ENCODE measurements around the gene RAB2B. TPM values are rescaled to one million over a fixed set of nuclear protein-coding genes. Genes with fewer than 3 reads are reported as not detected.
"Not testable (repeated sequence)": the region's sequence is repeated elsewhere in the genome, so short reads cannot be mapped to it uniquely, and the experiment has no call there.

RAB2B gene
- total RNA-seq, 1 donor from 2014 or later, result 16.9 TPM

DNA sequence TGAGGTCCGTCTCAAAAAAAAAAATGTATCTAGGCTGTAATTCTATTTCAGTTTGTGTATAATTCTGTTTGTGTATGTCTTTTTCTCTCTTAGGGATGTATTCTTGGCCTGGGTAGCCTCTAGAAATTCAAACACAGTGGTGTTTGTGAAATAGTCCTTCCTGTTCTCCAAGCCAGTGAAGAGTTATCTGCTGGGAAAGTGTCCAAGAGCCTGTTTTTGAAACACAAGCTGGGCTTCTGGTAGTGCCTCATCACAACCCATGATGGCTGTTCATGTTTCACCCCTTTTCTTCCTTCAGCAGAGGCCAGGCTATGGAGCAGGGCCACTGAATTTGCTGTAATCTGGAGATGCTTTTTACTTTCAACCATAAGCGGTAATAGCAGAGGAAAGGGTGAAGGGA is 19.7 kb upstream of the RAB2B start:
- intact Hi-C loops (cut with DNase I), result no loop called here
- no peak for DNase-seq
- ATAC-seq (ENCODE audit: poor library complexity), result no peak

DNA sequence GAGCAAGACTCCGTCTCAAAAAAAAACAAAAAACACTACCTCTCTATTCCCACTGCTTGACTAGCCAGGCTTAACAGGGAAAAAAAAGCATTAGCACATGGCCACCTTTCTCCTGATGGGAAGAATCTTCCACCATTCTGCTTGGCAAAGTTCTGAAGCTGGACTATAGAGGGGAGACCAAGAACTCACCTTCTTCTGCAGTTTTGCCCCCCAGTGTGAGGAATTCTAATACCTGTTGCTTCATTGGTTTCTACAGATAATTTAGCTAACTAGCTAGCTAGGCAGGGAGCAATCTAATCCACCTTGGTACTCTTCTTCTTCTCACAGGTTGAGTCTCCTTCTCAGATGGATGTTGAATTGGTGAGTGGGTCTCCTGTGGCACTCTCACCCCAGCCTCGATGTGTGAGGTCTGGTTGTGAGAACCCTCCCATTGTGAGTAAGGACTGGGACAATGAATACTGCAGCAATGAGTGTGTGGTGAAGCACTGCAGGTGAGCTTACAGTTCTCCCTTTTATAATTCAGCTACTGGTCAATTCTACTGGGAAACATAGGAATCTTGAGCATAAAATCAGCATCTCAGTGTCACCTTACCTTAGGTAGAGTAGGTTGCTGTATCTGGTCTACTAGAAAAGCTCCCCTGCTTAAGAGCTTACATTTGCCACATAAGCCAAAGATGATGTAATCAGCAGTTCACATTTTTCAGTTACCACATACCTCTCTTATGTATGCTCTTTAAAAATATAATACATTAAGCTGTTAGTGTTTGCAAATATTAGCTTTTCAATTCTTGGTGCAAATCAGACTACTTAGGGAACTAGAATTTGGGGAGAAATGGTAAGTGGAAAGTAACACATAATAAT is 18.4 kb upstream of the RAB2B start:
- DNase-seq, result no peak
- ATAC-seq (ENCODE audit: poor library complexity), result no peak

DNA sequence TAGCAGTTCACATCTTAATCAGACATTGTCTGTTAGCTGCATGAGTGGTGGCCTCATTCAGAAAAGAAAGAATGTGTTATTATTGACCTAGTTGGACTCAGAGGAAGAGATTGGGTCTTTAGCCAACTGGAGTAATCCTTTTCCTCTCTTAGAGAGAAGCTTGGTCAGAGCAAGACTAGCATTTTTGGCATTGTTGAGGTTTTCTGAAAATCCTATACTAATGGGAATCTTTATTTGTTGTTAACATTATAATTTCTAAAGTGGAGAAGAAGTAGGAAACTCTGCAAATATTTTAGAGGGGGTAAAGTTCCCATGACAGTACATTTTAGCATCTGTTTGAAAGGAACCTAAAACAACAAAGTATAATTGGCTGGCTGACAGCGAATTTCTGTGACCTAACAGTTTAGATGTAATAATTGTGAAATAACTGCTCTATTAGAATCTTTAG is 9.9 kb upstream of the RAB2B start:
- intact Hi-C loops (cut with DNase I), result no loop called here
- DNase-seq, result no peak
- no peak for ATAC-seq (ENCODE audit: poor library complexity)

More for the DNA sequence above, 18.4 kb upstream of the RAB2B start:
- intact Hi-C loops (cut with DNase I), result no loop called here

DNA sequence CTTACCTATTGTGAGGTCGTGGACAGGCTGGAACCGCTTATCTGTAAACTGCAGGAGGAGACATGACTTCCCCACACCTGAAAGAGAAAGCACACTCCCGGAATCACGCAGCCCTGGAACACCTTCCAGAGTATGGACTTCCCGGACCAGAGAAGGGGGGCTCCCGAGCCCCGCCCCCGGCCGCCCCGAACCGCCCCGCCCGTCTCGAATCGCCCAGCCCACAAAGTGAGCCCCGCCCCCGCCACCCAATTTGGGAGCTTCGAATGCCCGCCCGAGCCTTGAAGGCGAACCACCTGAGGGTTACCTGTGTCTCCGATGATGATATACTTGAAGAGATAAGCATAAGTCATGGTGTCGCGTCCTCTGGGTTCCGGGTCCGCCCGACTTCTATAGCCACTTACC is 235 bp downstream of the RAB2B start:
- intact Hi-C loops (cut with DNase I), result no loop called here
- DNase-seq, result peak; percentile 90
- ATAC-seq (ENCODE audit: poor library complexity), result peak; percentile 93

DNA sequence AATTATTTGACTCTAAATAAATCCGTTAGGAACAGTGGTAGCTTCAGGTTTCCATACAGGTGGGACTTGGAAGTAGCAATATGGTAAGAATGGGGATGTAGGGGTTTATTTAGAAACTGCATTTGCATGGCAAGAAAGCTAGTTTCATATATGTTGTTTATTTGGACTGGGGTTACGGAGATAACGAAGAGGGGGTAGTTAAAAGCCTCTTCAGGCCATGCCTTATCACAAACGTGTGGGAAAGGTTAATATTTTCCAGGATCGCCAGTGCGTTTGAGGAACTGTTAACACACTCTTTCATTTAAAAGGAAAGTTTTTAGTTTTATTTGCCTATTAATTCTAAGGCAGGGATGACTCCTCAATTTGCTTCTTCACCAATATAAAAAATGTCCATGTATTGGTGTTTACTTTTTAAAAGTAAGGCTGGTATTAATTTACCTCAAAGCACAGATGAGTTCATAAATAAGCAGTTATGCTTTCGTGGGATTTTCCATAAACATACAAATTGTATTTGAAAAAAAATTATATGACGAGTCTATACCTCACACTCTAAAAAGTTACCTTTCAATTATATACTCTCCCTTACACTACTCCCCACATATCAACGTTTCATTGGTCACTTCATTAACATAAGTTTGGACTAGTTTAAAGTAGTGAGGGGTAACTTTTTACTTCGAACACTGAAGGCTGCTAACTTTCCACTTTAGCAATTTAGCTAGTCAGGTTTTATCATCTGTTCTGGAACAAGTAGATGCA is 814 bp downstream of the RAB2B start:
- ATAC-seq (ENCODE audit: poor library complexity), result no peak
- no peak for DNase-seq
- intact Hi-C loops (cut with DNase I), result no loop called here

DNA sequence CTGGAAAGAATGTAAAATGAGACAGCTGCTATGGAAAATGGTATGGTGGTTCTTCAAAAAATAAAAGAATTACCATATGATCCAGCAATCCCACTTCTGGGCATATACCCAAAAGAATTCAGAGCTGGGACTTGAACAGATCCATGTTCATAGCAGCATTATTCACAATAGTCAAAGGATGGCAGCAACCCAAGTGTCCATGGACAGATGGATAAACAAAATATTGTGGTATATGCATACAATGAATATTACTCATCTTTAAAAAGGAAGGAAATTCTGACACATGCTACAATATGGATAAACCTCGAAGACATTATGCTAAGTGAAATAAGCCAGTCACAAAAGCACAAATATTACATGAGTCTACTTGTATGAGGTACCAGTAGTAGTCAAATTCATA is 9.1 kb downstream of the RAB2B start:
- intact Hi-C loops (cut with DNase I), result no loop called here
- DNase-seq, result no peak
- ATAC-seq (ENCODE audit: poor library complexity), result no peak

DNA sequence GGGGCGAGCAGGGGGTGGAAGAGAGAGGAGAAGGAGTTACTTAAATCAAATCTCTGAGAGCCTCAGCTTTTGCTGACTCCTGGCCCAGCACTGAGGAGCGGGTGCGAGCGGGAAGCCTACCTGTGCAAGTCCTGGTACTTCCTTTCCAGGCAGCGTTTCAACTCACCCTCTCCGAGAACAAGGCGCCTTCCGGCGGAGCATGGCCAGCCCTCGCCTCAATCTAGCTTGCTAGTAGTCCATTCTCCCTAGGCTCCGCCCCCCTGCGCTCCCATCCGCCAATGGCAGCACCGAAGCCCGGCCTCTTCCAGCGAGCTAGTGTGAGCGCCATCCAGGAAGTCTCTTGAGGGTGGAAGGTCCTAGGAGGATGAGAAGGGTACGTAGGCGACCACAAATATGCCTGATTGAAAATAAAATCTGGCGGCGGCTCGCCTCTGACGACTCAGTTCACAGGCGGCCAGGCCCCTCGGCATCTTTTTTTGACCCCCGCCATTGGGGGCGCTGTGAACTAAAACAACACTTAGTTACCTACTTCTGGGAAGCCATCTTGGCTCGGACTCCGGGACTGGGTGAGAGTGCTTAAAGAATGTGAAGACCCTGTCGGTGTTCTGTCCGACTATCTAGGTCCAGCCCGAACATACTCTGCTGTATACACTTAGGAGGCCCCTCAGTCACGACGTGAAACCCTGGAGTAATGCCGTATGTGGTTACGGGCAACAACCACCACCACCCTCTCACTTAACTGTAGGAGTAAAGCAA is 20.7 kb downstream of the RAB2B start, which contains the start of gene CHD8:
Gene CHD8, minus strand, starts transcription at position 212 of the 756 bp plus-strand sequence. CDS start 24,480 bp downstream, outside the sequence.
- ATAC-seq (ENCODE audit: poor library complexity) (peak; percentile 99), DNase-seq (peak; percentile 100)
- intact Hi-C loops (cut with DNase I), result no loop called here

DNA sequence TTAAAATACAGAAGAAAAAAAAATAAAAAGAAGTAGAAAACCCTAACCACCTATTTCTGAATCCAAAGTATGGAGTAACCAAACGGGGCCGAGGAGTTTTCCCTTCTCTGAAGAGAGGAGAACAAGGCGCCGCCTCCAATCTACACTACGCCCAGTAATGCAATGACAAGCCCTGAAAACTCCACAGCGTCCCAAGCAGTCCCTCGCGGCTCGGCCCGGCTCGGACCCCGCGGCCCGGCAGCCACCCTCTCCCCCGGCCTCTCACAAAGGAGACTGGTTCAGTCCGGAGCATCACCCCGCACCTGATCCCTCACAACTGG is 21.2 kb downstream of the RAB2B start:
- ATAC-seq (ENCODE audit: poor library complexity), result no peak
- no peak for DNase-seq
- intact Hi-C loops (cut with DNase I), result no loop called here

DNA sequence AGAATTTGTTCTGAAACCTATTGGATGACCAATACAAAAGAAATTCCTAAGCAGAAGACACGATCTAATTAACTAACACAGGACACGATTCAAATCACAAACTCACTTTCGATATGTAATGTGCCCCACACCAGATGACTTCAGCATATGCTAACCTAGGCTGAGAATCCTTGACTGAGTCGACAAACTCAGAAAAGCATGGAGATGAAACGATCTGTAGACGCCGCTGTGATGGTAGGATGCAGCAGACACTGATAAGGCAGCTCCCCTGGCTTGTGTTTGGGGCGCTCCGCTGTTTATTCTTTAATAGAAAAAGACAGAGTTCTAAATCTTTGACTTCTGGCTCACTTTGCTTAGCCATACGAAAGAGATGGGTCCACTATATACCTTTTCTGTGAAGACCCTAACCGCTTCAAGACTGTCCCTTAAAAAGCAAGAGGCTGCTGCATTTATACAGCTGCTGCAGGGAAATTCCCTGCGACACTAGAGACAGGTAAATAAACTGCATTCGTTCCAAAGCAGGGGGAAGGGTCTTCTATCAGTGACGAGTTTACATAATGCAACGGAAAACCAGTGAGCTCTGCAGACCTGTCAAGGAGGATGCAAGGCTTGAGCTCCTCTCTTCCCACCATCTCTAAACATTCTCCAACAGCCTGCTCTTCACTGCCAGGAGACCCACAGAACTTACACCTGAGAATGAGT is 21.8 kb downstream of the RAB2B start:
- DNase-seq, result no peak
- ATAC-seq (ENCODE audit: poor library complexity), result no peak
- intact Hi-C loops (cut with DNase I), result no loop called here

DNA sequence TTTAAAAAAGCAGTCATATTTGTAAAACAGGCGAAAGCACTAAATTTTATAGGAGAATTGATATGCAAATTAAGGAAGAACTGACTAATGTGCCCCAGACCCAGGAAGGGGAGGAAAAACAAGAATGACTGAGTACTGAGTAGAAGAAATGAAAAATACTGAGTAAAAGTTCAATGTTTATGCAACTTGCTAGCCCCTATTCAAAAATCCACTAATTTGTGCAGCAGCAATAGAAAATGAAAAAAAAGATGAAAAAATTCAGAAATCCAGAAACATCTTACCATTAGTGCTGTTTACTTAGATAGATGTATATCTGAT is 26.9 kb downstream of the RAB2B start:
- ATAC-seq (ENCODE audit: poor library complexity) (no peak), DNase-seq (no peak)
- intact Hi-C loops (cut with DNase I), result no loop called here

DNA sequence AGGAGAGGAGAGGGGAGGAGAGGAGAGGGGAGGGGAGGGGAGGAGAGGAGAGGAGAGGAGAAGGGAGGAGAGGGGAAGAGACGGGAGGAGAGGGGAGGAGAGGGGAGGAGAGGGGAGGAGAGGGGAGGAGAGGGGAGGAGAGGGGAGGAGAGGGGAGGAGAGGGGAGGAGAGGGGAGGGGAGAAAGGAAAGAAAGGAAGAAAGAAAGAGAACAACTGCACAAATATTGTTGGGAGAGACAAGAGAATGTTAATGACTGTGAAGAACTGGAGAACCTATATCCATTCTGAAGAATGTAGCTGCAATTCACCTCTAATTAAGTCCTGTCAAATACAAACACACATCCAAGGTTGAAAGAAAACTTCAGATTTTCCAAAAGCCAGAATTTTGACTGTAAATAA is 34.1 kb downstream of the RAB2B start:
- intact Hi-C loops (cut with DNase I); DNase-seq; ATAC-seq (ENCODE audit: poor library complexity): not testable (repeated sequence)

DNA sequence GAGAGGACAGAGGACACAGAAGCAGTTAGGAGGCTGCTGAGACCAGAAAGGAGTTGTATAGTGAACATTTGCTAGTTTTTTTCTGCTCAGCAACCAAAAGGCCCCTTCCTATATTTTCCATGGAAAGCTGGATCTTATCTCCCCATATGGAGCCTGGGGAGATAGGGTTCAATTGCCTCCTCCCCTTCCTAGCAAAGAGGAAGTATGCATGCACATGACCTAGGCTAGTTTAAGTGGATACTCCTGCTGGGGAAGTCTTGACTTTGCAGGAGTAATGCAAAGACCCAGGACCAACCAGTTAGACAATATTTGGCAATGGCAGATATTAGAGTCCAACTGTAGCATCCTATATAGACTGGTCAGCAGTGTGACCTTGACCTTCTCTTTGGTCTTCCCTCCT is 35.9 kb downstream of the RAB2B start:
- ATAC-seq (ENCODE audit: poor library complexity) (no peak), DNase-seq (no peak)
- intact Hi-C loops (cut with DNase I), result no loop called here

DNA sequence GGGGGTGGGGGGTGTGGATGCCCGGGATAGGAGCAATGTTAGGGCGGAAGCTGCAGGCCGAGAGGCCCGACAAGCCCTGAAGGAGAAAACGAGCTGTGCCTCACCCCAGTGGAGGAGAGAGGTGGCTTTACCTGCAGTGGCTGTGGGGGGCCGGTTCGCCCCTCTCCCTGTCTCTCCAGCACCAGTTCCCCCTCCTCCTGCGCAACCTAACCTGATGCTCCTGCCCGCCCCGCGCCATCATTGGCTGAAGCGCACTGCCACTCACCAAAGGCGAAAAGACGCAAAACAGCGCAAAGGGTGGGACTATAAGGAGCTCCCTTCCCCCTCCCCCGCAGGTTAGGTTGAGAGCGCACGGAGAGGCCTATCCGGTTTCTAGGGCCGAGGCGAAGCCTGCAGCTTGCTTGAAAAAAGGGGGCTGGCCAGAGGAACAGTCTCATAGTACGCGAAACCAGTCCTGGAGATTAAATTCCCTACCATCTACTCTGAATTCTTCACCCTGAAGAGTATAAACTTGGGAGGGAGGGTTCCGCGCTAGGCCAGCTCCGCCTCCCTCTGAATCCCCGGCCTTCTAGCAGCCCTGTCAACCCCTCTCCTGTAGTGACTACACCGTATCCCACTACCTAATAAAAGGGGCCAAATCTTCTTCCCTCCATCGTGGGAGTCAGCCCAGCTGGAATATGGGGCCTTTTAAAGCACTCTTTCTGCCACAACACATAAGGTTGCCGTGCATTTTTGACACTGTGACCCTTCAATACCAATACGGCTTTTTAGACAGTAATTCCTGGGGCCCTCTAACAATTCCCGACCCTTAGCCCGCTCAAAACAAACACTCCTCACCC is 39.5 kb downstream of the RAB2B start:
- intact Hi-C loops (cut with DNase I), result no loop called here
- peak; percentile 100 for ATAC-seq (ENCODE audit: poor library complexity)

DNA sequence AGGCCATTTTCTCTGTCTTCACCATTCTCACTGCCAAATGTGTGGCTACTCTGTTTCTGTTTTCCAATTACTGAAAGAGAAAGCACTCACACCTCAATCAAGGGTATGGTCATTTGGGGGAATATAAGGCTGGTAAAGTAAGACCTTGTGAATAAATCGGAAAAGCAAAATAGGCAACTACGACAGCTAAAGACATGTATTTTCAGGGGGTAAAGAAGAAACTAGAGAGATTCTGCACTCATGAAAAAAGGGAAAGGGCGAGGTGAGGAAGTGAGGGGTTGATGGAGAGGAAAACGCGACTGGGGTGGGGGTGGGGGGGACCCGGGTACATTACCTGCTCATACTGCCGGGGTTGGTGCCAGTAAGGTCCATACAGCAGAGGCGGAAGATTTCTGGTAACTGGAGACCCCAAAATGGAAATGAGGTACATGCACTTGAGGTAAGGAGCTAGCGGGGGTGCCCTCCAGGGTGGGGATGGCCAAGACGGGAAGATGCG is 40.1 kb downstream of the RAB2B start:
- intact Hi-C loops (cut with DNase I), result no loop called here
- no peak for DNase-seq
- peak; percentile 43 for ATAC-seq (ENCODE audit: poor library complexity)

More for the DNA sequence above, 39.5 kb downstream of the RAB2B start:
- peak; percentile 99 for DNase-seq

DNA sequence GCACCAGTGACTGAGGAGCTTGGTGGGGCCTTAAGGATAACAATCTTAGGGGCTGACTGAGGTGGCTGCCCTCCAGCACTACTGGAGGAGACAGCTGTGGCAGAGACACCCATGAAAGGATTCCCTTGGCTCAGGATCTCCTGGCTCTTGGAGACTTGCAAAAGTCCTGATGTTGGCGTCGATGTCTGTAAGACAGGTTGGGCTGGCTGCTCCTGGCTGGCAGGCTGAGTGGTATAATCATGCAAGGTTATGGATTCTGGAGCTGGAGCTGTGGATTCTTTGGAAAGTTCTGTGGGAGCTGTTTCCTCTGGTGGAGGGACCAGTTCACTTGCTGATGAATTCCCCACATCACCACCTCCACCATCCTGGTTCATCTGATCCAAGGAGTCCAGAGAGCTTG is 45.6 kb downstream of the RAB2B start:
- DNase-seq (no peak), ATAC-seq (ENCODE audit: poor library complexity) (no peak)
- intact Hi-C loops (cut with DNase I), result no loop called here

DNA sequence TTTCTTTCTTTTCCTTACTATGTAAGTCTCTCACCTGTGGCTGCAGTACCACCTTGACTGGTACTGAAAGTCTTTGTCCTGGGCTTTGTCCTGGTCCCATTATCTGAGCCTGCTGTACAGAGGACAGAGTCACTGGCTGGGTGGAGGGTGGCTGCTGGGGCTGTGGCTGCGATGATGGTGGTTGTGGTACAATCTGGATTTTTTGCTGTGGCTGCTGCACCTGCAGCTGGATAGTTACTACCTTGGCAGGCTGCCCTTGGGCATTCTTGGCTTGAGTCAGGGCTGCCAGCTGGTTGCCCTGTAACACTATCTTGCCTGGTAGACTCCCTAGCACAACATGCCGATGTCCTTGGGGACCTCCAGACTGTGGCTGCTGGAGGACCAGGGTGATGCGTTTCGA is 47.8 kb downstream of the RAB2B start:
- intact Hi-C loops (cut with DNase I), result no loop called here
- DNase-seq, result peak; percentile 64
- ATAC-seq (ENCODE audit: poor library complexity), result peak; percentile 76

DNA sequence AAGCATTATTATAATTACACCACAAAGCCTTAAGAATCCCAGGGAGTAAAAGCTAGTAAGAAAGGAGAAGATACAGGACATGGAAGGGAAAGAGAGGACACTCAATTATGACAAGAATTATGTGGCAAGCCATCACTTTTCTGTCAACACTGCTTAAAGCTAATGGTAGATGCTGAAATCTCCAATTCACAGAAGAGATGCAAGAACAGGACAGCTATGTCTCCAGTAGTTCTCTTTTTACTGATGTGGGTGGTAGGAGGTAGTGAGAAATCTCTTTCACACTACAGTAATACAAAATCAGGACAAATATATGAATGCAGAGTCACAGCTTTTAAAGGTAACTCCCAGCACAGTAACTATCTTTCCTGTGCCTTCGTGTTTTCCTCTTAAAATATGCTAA is 50.1 kb downstream of the RAB2B start:
- ATAC-seq (ENCODE audit: poor library complexity), result no peak
- intact Hi-C loops (cut with DNase I), result no loop called here
- no peak for DNase-seq

DNA sequence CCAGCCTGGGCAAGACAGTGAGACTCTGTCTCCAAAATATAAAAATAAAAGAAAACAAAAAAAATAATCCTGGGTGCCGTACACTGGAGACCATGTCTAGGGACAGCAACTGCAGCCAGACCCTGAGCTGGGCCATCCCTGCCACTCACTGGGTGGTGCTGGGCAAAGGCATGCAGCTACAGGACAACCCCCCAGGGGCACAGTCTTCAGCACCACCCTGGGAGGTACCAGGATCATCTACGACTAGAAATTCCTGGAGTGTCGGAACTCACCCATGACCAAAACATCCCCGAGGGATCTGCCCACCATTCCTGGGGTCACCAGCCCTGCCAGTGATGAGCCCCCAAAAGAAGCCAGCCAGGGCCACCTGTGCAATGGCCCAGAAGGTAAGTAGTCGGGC is 57.2 kb downstream of the RAB2B start:
- no peak for DNase-seq
- no peak for ATAC-seq (ENCODE audit: poor library complexity)
- intact Hi-C loops (cut with DNase I), result no loop called here

Data from Right ventricle myocardium superior (tissue), 1 donor.